Ishikawa (cell line): ENCODE data around the gene HIGD1C.

Experiments used
- CEBPB ChIP-seq: IDR thresholded peaks from 2 replicates; pipeline ENCODE4 v1.6.1; 2012
- CREB1 ChIP-seq: IDR thresholded peaks from 2 replicates; pipeline ENCODE4 v1.6.1; 2012; ENCODE audit warnings: low read depth
- EGR1 ChIP-seq: IDR thresholded peaks from 2 replicates; pipeline ENCODE4 v1.6.1; 2012
- EP300 ChIP-seq: IDR thresholded peaks from 2 replicates; pipeline ENCODE4 v1.6.1; 2012; ENCODE audit warnings: borderline replicate concordance
- FOXM1 ChIP-seq: IDR thresholded peaks from 2 replicates; pipeline ENCODE4 v1.6.1; 2012; ENCODE audit warnings: low read depth, borderline replicate concordance
- NFIC ChIP-seq: IDR thresholded peaks from 2 replicates; pipeline ENCODE4 v1.6.1; 2012
- RAD21 ChIP-seq: IDR thresholded peaks from 2 replicates; pipeline ENCODE4 v1.6.1; 2012; ENCODE audit warnings: low read depth
- REST ChIP-seq: IDR thresholded peaks from 2 replicates; pipeline ENCODE4 v1.6.1; 2012; ENCODE audit warnings: low read depth, mild to moderate bottlenecking
- TAF1 ChIP-seq: IDR thresholded peaks from 2 replicates; pipeline ENCODE4 v1.6.1; 2012; ENCODE audit warnings: low read depth, mild to moderate bottlenecking
- TCF12 ChIP-seq: IDR thresholded peaks from 2 replicates; pipeline ENCODE4 v1.6.1; 2012; ENCODE audit warnings: low read depth
- TEAD4 ChIP-seq: IDR thresholded peaks from 2 replicates; pipeline ENCODE4 v1.6.1; 2012
- YY1 ChIP-seq: IDR thresholded peaks from 2 replicates; pipeline ENCODE4 v1.6.1; 2012; ENCODE audit warnings: low read depth
- TF ChIP-seq, protein P1 (sequence below): IDR thresholded peaks from 2 replicates; pipeline ENCODE4 v1.6.1; 2012
- TF ChIP-seq, protein P2 (sequence below): IDR thresholded peaks from 2 replicates; pipeline ENCODE4 v1.6.1; 2012

- TF ChIP-seq EGR1 (no peak), CEBPB (no peak), CREB1 (no peak), RAD21 (no peak), YY1 (no peak), EP300 (no peak), REST (no peak), FOXM1 (no peak), NFIC (no peak), TAF1 (no peak), TEAD4 (no peak), TCF12 (no peak)
- TF ChIP-seq, protein P1, sequence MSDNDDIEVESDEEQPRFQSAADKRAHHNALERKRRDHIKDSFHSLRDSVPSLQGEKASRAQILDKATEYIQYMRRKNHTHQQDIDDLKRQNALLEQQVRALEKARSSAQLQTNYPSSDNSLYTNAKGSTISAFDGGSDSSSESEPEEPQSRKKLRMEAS, result no peak
- TF ChIP-seq, protein P2, sequence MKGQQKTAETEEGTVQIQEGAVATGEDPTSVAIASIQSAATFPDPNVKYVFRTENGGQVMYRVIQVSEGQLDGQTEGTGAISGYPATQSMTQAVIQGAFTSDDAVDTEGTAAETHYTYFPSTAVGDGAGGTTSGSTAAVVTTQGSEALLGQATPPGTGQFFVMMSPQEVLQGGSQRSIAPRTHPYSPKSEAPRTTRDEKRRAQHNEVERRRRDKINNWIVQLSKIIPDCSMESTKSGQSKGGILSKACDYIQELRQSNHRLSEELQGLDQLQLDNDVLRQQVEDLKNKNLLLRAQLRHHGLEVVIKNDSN, result no peak
These were observed 1.2 kb upstream of the HIGD1C start for GRCh38 chr12:50951112-50951511.
